ENCODE measurements around the gene GFOD1. TPM values are rescaled to one million over a fixed set of nuclear protein-coding genes. Genes with fewer than 3 reads are reported as not detected.

GFOD1 gene
- total RNA-seq, 1 experiment from 2014 or later, result 6.1 TPM

- DNase-seq, result no peak
- no peaks in the 10 kb centered on the region; a peak in 1 of 7 replicates for H3K36me3 Mint-ChIP-seq (ENCODE audit: insufficient read depth in 1 of 3, low read depth in 3 of 3)
- H3K9me3 ChIP-seq (ENCODE audit: control insufficient read depth, low read depth, low read length), result no peaks in the 10 kb centered on the region
- no peak overlapping the region for H2AFZ ChIP-seq (ENCODE audit: low read length)
- H3K23ac ChIP-seq (ENCODE audit: insufficient read length, low read depth, low read length), result no peak overlapping the region
- H2BK12ac ChIP-seq (ENCODE audit: insufficient read length, low read depth, low read length), result no peak overlapping the region
- H3K27ac Mint-ChIP-seq, result no peak overlapping the region
- H3K27me3 ChIP-seq (ENCODE audit: insufficient read depth, low read length), result no peaks in the 10 kb centered on the region
- peaks cover 2% of the 10 kb centered on the region; the same call in 1 of the 2 replicates for H3K4me1 ChIP-seq (ENCODE audit: insufficient read depth, low read length)
- no peak overlapping the region for H2BK120ac ChIP-seq (ENCODE audit: low read depth, low read length, poor library complexity, severe bottlenecking)
- H2BK20ac ChIP-seq (ENCODE audit: low read depth, low read length, poor library complexity, severe bottlenecking), result no peak overlapping the region
- H2BK15ac ChIP-seq (ENCODE audit: low read depth, low read length), result no peak overlapping the region
- H3K14ac ChIP-seq (ENCODE audit: insufficient read depth, low read length), result no peak overlapping the region
- no peaks in the 10 kb centered on the region for H3K23me2 ChIP-seq (ENCODE audit: insufficient read length, low read depth, low read length, poor library complexity, severe bottlenecking)
- H4K91ac ChIP-seq (ENCODE audit: insufficient read length, low read depth, low read length), result no peak overlapping the region
- no peak overlapping the region for H3K27ac ChIP-seq (ENCODE audit: insufficient read length, low read depth, low read length)
- TF ChIP-seq, protein P1, sequence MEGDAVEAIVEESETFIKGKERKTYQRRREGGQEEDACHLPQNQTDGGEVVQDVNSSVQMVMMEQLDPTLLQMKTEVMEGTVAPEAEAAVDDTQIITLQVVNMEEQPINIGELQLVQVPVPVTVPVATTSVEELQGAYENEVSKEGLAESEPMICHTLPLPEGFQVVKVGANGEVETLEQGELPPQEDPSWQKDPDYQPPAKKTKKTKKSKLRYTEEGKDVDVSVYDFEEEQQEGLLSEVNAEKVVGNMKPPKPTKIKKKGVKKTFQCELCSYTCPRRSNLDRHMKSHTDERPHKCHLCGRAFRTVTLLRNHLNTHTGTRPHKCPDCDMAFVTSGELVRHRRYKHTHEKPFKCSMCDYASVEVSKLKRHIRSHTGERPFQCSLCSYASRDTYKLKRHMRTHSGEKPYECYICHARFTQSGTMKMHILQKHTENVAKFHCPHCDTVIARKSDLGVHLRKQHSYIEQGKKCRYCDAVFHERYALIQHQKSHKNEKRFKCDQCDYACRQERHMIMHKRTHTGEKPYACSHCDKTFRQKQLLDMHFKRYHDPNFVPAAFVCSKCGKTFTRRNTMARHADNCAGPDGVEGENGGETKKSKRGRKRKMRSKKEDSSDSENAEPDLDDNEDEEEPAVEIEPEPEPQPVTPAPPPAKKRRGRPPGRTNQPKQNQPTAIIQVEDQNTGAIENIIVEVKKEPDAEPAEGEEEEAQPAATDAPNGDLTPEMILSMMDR (conservative IDR thresholded peaks at IDR 0.05), result no peak
- H3K79me2 ChIP-seq (ENCODE audit: insufficient read depth, low read length), result no peaks in the 10 kb centered on the region
- no peaks in the 10 kb centered on the region for H3K79me1 ChIP-seq (ENCODE audit: insufficient read depth, low read depth, low read length, poor library complexity, severe bottlenecking)
- no peak overlapping the region for H2AK5ac ChIP-seq (ENCODE audit: insufficient read length, low read length)
- no peaks in the 10 kb centered on the region for H4K20me1 ChIP-seq (ENCODE audit: control insufficient read depth, insufficient read depth, insufficient read length)
- H3K9ac ChIP-seq (ENCODE audit: extremely low read depth, insufficient read length, low read length), result no peak overlapping the region
- H4K8ac ChIP-seq (replicated peaks; ENCODE audit: insufficient read length, low read depth, low read length), result no peak overlapping the region
- H3K9me3 Mint-ChIP-seq, result peaks cover 2 to 5% of the 10 kb centered on the region in 2 experiments; a peak in 2 of 5 replicates
- H3T11ph ChIP-seq (ENCODE audit: low read length), result no peak overlapping the region
- no peak overlapping the region for H3K4ac ChIP-seq (ENCODE audit: low read depth, low read length)
- WGBS (ENCODE audit: extremely low coverage, insufficient read length, low lambda C conversion rate), result no CpG with 5 or more reads among the region's 13 CpGs
- no peak overlapping the region for H2BK5ac ChIP-seq (ENCODE audit: insufficient read length, low read length)
- H4K5ac ChIP-seq (ENCODE audit: insufficient read length, low read depth, low read length), result no peak overlapping the region
- H3K4me1 Mint-ChIP-seq, result peaks cover 50 to 55% of the 10 kb centered on the region in 2 experiments
- peaks cover 1% of the 10 kb centered on the region; the same call in 1 of the 2 replicates for H3K27me3 Mint-ChIP-seq (ENCODE audit: low read depth)
- H3K18ac ChIP-seq (ENCODE audit: insufficient read length, low read depth, low read length), result no peak overlapping the region
- H3K56ac ChIP-seq (ENCODE audit: insufficient read length, low read depth, low read length), result no peak overlapping the region
- no peak overlapping the region for H3K4me2 ChIP-seq (ENCODE audit: insufficient read depth, insufficient read length, low read length)
- no peak overlapping the region for H3K4me3 Mint-ChIP-seq
Measured at GRCh38 chr6:13354331-13355042, 132.9 kb downstream of the GFOD1 start.
